IPS-15b (cell line): Measurements from ENCODE around the gene MRPS18A.

Source experiments
- H3K27me3 ChIP-seq: one replicate; pipeline ENCODE4 v1.6.1; 2013; ENCODE audit warnings: low read length; ENCODE audit not compliant: control insufficient read depth, insufficient read depth
- H3K36me3 ChIP-seq: one replicate; pipeline ENCODE4 v1.6.1; 2013; ENCODE audit warnings: low read length; ENCODE audit not compliant: control insufficient read depth, insufficient read depth
- H3K4me1 ChIP-seq: one replicate; pipeline ENCODE4 v1.6.1; 2013; ENCODE audit warnings: mild to moderate bottlenecking, low read length; ENCODE audit not compliant: control insufficient read depth, insufficient read depth
- H3K4me3 ChIP-seq: one replicate; pipeline ENCODE4 v1.5.1; 2013; ENCODE audit warnings: low read depth, low read length
- H3K9ac ChIP-seq: one replicate; pipeline ENCODE4 v1.6.1; 2013; ENCODE audit warnings: low read depth, mild to moderate bottlenecking, low read length
- H3K9me3 ChIP-seq: one replicate; pipeline ENCODE4 v1.6.1; 2013; ENCODE audit warnings: mild to moderate bottlenecking, low read length; ENCODE audit not compliant: control insufficient read depth, insufficient read depth

The MRPS18A gene

GRCh38 chr6:43671801-43672690, 15.5 kb downstream of the MRPS18A start:
- Histone ChIP-seq H3K36me3 (peaks cover 45% of the 10 kb centered on the region), H3K9me3 (no peaks in the 10 kb centered on the region), H3K4me1 (peaks cover 11% of the 10 kb centered on the region), H3K4me3 (no peak overlapping the region), H3K9ac (no peak overlapping the region), H3K27me3 (no peaks in the 10 kb centered on the region)

- Histone ChIP-seq H3K9ac (no peak overlapping the region), H3K4me1 (peaks cover 12% of the 10 kb centered on the region), H3K9me3 (no peaks in the 10 kb centered on the region), H3K36me3 (peaks cover 45% of the 10 kb centered on the region), H3K27me3 (no peaks in the 10 kb centered on the region), H3K4me3 (no peak overlapping the region)
Measured at GRCh38 chr6:43671011-43671800, 16.4 kb downstream of the MRPS18A start.

GRCh38 chr6:43670623-43670986, 17.0 kb downstream of the MRPS18A start:
- Histone ChIP-seq H3K4me3 (no peak overlapping the region), H3K9me3 (no peaks in the 10 kb centered on the region), H3K9ac (no peak overlapping the region), H3K27me3 (no peaks in the 10 kb centered on the region), H3K36me3 (peaks cover 45% of the 10 kb centered on the region), H3K4me1 (peaks cover 12% of the 10 kb centered on the region)

GRCh38 chr6:43669922-43670622, 17.5 kb downstream of the MRPS18A start:
- Histone ChIP-seq H3K9me3 (no peaks in the 10 kb centered on the region), H3K27me3 (no peaks in the 10 kb centered on the region), H3K4me1 (peaks cover 12% of the 10 kb centered on the region), H3K36me3 (peaks cover 40% of the 10 kb centered on the region), H3K4me3 (no peak overlapping the region), H3K9ac (no peak overlapping the region)

GRCh38 chr6:43669050-43669921, 18.3 kb downstream of the MRPS18A start:
- H3K4me1 ChIP-seq = peaks cover 12% of the 10 kb centered on the region
- no peak overlapping the region for H3K4me3 ChIP-seq
- no peaks in the 10 kb centered on the region for H3K27me3 ChIP-seq
- peaks cover 32% of the 10 kb centered on the region for H3K36me3 ChIP-seq
- no peaks in the 10 kb centered on the region for H3K9me3 ChIP-seq
- H3K9ac ChIP-seq = no peak overlapping the region

- H3K27me3 ChIP-seq = no peaks in the 10 kb centered on the region
- no peak overlapping the region for H3K4me3 ChIP-seq
- H3K36me3 ChIP-seq = peaks cover 24% of the 10 kb centered on the region
- H3K4me1 ChIP-seq = peaks cover 12% of the 10 kb centered on the region
- no peaks in the 10 kb centered on the region for H3K9me3 ChIP-seq
- H3K9ac ChIP-seq = no peak overlapping the region
Measured at GRCh38 chr6:43668151-43669028, 19.2 kb downstream of the MRPS18A start.

GRCh38 chr6:43667245-43668150, 20.1 kb downstream of the MRPS18A start:
- no peak overlapping the region for H3K9ac ChIP-seq
- H3K4me1 ChIP-seq = peaks cover 12% of the 10 kb centered on the region
- H3K4me3 ChIP-seq = peak overlapping the region; percentile 48

GRCh38 chr6:43666196-43666920, 21.2 kb downstream of the MRPS18A start:
- H3K27me3 ChIP-seq = no peaks in the 10 kb centered on the region
- no peak overlapping the region for H3K9ac ChIP-seq
- peaks cover 12% of the 10 kb centered on the region for H3K4me1 ChIP-seq
- H3K9me3 ChIP-seq = no peaks in the 10 kb centered on the region
- no peak overlapping the region for H3K4me3 ChIP-seq
- peaks cover 9% of the 10 kb centered on the region for H3K36me3 ChIP-seq

More at GRCh38 chr6:43667245-43668150, 20.1 kb downstream of the MRPS18A start:
- Histone ChIP-seq H3K36me3 (peaks cover 20% of the 10 kb centered on the region), H3K9me3 (no peaks in the 10 kb centered on the region), H3K27me3 (no peaks in the 10 kb centered on the region)

GRCh38 chr6:43665376-43665775, 22.2 kb downstream of the MRPS18A start:
- no peak overlapping the region for H3K9ac ChIP-seq
- H3K4me3 ChIP-seq = no peak overlapping the region
- peaks cover under 1% of the 10 kb centered on the region for H3K36me3 ChIP-seq
- H3K4me1 ChIP-seq = peaks cover 12% of the 10 kb centered on the region
- H3K27me3 ChIP-seq = no peaks in the 10 kb centered on the region
- no peaks in the 10 kb centered on the region for H3K9me3 ChIP-seq
